NCI-H524 (cell line): Measurements from ENCODE around the gene AJAP1.

Experiments
- DNase-seq, 2 experiments: peaks; one replicate each; lab custom pipeline; 2025; lab: John Stamatoyannopoulos, UW

AJAP1 gene

DNA sequence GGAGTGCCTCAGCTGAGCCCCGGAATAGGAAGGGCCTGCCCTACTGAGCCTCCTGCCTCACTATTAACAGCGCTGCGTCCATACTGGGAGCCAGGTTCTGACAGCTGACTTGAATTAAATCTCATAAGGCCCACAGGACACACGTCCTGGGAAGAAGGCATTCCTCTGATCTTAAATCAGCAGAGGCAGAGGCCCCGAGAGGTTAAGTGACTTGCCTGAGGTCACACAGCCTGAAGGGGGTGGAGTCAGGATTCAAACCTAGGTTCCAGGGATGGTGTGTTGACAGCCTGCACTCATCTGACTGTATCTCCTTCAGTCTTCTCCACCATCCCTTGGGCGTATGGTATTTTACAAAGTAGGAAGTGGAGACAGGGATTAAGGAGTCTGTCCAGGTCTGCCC lies 79.8 kb downstream of the AJAP1 start:
- no peak for DNase-seq

- DNase-seq: peak in 1 of 2 experiments; percentile 53
Observed at GRCh38 chr1:4734791-4735190, 80.4 kb downstream of the AJAP1 start.

DNA sequence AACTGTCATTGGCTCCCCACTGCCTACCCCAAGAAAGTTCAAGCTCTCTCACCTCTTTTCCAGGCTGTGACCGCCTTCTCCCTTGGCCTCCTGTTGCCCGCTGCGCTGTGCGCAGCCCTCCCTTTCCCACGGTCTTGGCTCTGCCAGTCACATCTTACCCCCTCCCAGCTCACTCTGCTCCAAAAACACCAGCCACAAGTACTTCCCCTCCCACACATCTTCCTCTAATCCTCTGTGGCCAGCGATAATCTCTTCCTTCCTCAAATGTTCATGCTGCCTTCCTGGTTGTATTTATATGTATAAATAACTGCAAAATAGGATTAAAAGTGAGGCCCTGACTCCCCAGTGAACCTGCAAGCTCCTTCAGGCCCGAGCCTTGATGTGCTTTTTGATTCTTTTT lies 81.8 kb downstream of the AJAP1 start:
- DNase-seq: peak in 1 of 2 experiments; percentile 17

- no peak for DNase-seq
Observed at GRCh38 chr1:4741876-4742423, 87.5 kb downstream of the AJAP1 start.

DNA sequence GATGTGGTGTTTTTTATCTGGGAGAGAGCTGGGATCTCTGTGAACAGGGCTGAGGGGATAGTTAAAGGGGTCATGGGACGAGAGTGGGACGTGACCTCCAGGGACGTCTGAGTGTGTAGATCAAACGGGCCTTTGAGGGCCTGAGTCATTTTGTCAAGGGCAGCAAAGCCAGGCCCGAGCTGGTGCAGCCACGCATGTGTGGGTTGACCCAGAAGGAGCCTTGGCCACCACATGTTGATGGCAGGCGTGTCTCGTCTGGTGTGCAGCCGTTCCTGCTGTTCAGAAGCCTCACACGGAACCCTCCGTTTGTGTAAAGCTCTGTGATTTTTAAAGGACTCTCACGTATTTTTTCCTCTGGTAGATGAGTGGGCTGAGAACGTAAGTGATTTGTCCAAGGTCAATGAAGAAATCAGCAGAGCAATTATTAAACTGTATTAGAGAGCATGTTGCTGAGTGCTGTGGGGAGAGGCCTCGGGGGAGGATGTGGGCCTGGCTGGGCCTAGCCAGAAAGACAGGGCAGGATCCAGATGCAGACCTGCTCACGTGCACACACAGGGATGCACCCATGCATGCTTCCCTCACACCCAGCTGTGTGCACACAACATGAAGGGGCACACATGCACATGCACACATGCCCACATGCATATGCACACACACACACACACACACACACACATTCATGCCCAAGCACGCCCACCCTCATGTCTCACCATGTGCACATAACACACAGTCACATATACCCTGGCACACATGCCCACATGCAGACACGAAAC lies 89.8 kb downstream of the AJAP1 start:
- DNase-seq: no peak

- DNase-seq: no peak
Observed at GRCh38 chr1:4745560-4745959, 91.2 kb downstream of the AJAP1 start.

DNA sequence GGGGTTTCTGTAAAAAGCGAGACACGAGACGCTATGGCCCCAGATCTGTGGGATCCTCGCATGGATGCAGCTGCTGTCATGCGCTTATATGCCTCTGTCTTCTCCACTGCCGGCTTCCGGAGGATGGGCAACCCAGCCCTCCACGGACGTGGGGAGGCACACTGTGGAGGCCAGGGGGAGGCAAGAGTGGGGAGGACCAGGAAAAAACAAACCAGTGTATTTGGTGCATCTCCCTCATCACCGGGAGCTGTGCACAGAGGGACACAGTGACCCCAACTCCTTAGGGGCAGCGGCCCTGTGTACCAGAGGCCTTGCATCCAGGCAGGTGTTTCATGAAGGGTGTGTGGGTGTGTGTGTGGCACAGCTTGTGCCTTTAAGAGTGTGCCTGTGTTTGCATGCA lies 95.0 kb downstream of the AJAP1 start:
- DNase-seq: no peak

- DNase-seq: no peak
Observed at GRCh38 chr1:4750177-4750576, 95.8 kb downstream of the AJAP1 start.

GRCh38 chr1:4752059-4752458 lies 97.7 kb downstream of the AJAP1 start:
- DNase-seq: no peak

DNA sequence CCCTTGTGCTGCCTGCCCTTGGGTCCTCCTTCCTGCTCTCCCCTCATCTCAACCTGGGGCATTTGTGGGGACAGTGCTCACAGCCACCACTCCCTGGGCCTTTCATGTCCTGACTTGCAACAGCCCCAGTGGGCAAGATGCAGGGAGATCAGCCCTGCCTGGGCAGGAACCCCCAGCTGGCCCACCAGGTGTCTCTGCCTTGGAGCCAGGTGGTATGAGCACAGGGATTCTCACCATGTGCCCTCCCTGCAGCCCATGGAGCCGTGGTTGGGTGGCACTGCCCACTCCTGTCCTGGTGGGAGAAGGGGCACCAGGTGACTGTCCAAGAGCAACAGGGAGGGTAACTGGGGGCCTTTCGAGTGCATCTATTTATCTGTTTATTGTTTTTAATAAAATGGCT lies 100.4 kb downstream of the AJAP1 start:
- DNase-seq: no peak

GRCh38 chr1:4755301-4755845 lies 101.0 kb downstream of the AJAP1 start:
- DNase-seq: peak in 1 of 2 experiments; percentile 5

DNA sequence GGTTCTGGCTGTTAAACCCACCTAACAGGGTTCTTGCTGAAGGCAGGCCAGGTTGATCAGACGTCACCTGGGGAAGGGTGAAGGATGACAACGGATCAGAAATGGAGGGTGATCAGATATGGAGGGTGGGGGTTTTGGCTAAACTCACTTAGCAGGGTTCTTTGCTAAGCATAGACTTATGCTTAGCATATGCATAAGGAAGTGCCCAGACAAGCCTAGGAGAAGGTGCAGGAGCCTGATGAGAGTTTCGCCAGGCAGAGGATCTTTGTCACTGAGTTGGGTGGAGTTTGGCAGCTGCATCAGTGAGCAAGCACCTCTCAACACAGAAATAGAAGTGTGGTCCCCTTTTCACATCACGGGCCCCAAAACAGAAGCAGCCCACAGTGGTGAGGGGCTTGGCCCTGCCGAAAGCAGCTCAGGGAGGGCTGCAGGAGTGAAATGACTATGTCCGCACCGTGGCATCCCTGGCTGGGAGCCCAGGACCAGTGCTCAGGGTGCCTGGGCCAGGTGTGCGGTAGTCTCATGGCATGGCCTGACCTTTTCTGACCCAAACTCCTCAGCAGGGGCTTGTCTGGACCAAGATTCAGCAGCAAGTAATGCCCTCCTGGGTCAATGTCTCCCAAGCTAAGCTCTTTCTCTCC lies 101.6 kb downstream of the AJAP1 start:
- DNase-seq: no peak

GRCh38 chr1:4756851-4757580 lies 102.6 kb downstream of the AJAP1 start:
- no peak for DNase-seq

GRCh38 chr1:4759671-4760070 lies 105.3 kb downstream of the AJAP1 start:
- no peak for DNase-seq

DNA sequence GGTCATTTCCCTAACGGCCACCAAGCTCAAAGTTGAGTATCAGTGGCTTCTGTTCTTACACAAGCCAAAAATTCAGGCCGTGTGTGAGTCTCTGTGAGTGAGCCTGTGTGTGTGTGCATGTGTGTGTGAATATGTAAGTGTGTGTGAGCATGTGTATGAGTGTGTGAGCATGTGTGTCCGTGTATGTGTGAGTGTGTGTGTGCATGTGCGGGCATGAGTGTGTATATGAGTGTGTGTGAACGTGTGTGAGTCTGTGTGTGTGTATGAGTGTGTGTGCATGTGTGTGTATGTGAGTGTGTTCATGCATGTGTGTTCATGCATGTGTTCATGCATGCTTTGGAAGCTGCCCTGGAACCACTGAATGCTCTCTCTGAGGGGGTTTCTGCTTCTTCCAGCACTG lies 105.7 kb downstream of the AJAP1 start:
- DNase-seq: no peak

DNA sequence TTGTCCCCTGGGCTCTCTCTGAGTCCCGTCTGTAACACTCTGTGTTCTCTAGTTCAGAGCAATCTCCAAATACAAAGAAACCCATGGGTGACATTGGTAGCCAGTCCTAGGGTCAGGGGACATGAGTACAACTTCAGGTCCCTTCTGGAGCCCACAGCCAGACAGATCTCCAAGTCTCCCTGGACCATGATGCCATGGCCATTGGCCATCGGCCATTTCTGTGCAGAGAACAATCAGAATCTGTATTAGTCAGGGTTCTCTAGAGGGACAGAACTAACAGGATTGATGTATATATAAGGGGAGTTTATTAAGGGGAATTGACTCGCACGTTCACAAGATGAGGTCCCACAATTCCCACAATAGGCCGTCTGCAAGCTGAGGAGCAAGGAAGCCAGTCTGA lies 106.9 kb downstream of the AJAP1 start:
- no peak for DNase-seq

DNA sequence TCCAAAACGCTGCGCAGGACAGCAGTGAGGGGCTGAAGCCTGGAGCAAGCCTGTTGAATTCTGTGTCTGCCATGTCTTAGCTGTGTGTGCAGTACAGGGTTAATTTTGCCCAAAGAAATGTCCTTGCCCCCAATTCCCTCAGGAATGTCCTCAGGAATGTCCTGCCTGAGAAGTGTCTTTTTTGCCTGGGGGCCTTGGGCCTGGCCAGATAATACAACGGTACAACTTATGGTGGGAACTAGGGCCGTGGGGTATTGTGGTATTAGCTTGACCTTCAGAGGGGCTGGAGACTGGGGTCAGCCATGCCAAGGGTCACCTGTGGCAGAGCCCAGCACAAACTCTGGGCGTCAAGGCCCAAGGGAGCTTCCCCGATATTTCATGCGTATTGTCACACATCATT lies 107.7 kb downstream of the AJAP1 start:
- no peak for DNase-seq

DNA sequence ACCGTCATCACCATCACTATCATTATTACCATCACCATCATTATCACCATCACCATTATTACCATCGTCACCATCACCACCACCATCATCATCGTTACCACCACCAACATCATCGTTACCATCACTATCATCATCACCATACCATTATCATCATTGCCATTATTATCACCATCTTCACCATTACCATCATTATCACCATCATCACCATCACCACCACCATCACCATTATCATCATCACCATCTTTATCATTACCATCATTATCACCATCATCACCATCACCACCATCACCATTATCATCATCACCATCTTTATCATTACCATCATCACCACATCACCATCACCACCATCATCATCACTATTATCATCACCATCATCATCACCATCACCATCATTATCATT lies 112.9 kb downstream of the AJAP1 start:
- DNase-seq: no peak

DNA sequence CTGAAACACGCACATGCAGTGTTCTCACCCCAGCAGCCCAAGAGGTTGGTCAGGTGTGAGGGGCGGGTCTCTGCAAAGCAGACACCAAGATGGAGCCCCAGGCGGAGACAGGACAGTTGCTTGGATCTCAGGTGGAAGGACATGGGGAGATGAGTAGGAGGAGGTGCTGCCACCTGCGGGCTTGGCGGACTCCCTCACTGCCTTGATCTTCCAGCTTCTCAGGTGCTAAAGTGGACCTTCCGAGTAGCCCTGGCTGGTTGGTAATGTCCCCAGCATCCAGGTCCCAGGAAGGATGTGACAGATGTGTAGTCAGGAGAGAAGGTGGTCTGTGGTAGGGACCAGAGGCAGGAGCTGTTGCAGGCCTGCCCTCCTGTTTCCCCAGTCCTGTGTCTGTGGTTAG lies 114.1 kb downstream of the AJAP1 start:
- peak in 1 of 2 experiments; percentile 26 for DNase-seq

DNA sequence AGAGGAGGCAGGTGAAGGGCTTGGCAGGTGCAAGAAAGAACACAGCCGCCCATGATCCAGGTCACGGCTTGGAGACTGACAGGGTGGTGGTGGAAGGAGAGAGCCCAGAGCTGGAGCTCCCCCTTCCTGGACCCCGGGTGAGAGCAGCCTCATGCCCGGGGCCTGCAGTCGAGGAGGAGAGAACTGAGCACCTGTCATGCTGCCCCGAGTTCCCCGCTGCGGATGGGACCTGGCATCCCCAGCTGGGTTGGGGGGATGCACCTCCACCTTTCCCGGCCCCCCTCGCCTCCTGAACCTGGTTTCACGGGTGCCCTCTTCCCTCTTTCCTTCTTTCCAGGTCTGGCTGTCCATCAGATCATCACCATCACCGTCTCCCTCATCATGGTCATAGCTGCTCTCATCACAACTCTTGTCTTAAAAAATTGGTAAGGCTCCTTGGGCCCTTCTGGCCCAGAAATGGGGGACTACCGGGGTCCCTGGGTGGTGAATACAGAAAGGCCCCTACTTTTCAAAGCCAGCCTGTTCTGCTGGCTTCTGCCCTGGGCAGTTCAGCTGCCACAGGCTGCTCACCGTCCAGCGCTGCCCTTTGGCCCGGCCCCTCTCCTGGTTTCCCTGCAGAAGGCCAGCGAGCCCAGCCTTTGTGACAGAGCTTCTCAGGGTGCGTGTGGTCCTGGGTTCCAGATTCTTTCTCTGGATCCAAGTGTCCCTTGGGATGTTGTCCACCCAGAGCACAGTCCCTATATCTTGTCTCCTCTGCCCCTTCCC lies 115.3 kb downstream of the AJAP1 start:
- DNase-seq: no peak

GRCh38 chr1:4770713-4771112 lies 116.3 kb downstream of the AJAP1 start:
- no peak for DNase-seq

GRCh38 chr1:4771267-4771666 lies 116.9 kb downstream of the AJAP1 start:
- no peak for DNase-seq
